B cell (primary cell): Measurements from ENCODE around the gene RABEPK.

ENCODE experiments used
- CTCF ChIP-seq: fragments of 200-600 bp; IDR thresholded peaks from one replicate; pipeline ENCODE4 v1.8.0; 2022; ENCODE audit warnings: antibody characterized with exemption, mild to moderate bottlenecking
- EZH2 ChIP-seq: IDR thresholded peaks from 2 replicates; pipeline ENCODE4 v1.6.1; 2012; ENCODE audit warnings: borderline replicate concordance, low read depth, mild to moderate bottlenecking, moderate library complexity, low read length; ENCODE audit not compliant: insufficient read depth, poor library complexity, severe bottlenecking

- TF ChIP-seq CTCF (no peak), EZH2 (no peak)
Observed at GRCh38 chr9:125255781-125256391, 55.5 kb downstream of the RABEPK start.
